IPS-15b (cell line): ENCODE measurements around the gene SETD7.

Source experiments
- H3K27me3 ChIP-seq: one replicate; pipeline ENCODE4 v1.6.1; 2013; ENCODE audit warnings: low read length; ENCODE audit not compliant: control insufficient read depth, insufficient read depth
- H3K36me3 ChIP-seq: one replicate; pipeline ENCODE4 v1.6.1; 2013; ENCODE audit warnings: low read length; ENCODE audit not compliant: control insufficient read depth, insufficient read depth
- H3K4me1 ChIP-seq: one replicate; pipeline ENCODE4 v1.6.1; 2013; ENCODE audit warnings: mild to moderate bottlenecking, low read length; ENCODE audit not compliant: control insufficient read depth, insufficient read depth
- H3K4me3 ChIP-seq: one replicate; pipeline ENCODE4 v1.5.1; 2013; ENCODE audit warnings: low read depth, low read length
- H3K9ac ChIP-seq: one replicate; pipeline ENCODE4 v1.6.1; 2013; ENCODE audit warnings: low read depth, mild to moderate bottlenecking, low read length
- H3K9me3 ChIP-seq: one replicate; pipeline ENCODE4 v1.6.1; 2013; ENCODE audit warnings: mild to moderate bottlenecking, low read length; ENCODE audit not compliant: control insufficient read depth, insufficient read depth

Gene SETD7

DNA sequence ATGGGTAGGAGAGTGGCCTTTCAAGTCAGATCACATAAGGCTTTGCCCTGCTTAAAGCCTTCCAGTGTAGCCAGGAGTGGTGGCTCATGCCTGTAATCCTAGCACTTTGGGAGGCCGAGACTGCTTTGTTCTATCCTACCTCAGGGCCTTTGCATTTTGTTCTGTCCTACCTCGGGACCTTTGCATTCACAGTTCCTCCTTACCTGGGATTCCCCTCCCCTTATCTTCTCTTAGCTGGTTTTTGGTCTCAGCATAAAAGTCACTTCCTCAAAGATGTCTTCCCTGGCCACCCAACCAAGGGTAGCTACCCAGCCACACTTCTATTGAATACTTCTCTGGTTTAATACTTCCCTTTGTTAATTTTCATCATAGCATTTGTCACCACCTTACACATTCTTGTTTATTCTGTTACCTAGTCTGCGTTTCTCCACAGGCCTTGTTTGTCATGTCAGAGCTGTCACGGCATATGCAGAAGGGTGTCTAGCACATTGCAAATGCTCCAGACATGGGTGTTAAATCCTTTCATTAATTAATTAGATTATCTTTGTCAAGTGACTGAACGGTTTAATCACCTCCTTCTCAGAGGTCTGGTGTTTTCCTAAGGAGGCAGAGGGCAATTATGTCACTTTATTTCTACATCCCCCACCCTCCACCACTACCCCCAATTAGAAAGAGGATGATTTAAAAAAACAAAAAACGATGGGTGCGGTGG, 11.3 kb upstream of the SETD7 start:
- Histone ChIP-seq H3K36me3 (no peaks in the 10 kb centered on the region), H3K9me3 (no peaks in the 10 kb centered on the region), H3K9ac (no peak overlapping the region), H3K4me3 (no peak overlapping the region), H3K4me1 (no peaks in the 10 kb centered on the region), H3K27me3 (peaks cover 5% of the 10 kb centered on the region)

DNA sequence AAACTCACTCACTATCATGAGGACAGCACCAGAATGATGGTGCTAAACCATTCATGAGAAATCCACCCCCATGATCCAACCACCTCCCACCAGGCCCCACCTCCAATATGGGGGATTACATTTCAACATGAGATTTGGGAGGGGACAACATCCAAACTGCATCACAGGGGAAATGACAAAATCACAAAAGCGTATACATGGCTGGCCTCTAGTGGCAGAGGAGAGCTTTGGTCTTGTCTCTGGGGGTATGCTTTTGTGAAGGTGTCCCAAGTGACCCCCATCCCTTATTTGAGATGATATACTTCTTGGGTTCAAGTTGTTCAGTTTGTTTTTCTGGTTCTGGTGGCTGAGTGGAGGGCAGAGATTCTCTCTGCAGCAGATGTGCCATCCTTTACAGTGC, 8.5 kb upstream of the SETD7 start:
- no peak overlapping the region for H3K4me3 ChIP-seq
- no peaks in the 10 kb centered on the region for H3K9me3 ChIP-seq
- H3K9ac ChIP-seq: no peak overlapping the region
- H3K36me3 ChIP-seq: no peaks in the 10 kb centered on the region
- peaks cover 7% of the 10 kb centered on the region for H3K4me1 ChIP-seq
- H3K27me3 ChIP-seq: peaks cover 20% of the 10 kb centered on the region

DNA sequence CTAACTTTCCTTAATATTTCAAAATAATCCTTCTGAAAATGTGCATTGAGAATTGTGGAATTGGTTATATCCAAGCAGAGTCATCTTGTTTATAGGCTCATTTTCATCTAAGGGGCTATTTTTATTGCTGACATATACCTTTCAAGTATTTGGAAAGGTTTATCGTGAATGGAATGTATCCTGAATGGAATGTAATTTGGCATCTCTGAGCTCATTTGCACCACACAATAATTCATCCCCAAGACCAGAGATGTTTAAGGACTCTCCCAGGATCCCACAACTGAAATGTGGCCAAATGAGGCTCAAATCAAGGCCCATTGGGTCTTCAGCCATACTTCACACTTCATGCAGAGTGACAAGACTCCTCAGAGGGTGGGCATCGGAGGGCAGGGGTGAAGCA, 7.5 kb upstream of the SETD7 start:
- no peak overlapping the region for H3K4me3 ChIP-seq
- no peak overlapping the region for H3K9ac ChIP-seq
- no peaks in the 10 kb centered on the region for H3K9me3 ChIP-seq
- H3K27me3 ChIP-seq: peaks cover 30% of the 10 kb centered on the region
- H3K4me1 ChIP-seq: peaks cover 7% of the 10 kb centered on the region
- H3K36me3 ChIP-seq: no peaks in the 10 kb centered on the region

DNA sequence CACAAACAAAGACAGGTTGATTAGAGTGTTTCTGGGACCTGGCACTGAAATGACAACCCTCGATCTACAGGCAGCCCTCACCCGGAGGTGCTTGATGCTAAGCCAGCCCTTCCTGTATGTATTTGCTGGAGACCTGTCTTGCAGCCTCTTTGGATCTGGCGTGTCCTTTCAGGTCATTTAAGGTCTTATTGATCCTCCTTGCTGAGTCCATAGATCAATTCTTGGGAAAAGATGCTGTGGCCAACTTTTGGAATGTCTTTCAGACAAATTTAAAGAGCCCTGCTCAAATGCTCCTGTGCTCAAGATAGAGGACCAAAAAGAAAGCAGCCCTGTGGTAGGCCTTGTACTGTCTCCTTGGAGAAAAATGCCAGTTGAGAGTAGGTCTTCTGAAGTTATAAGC, 6.8 kb upstream of the SETD7 start:
- Histone ChIP-seq H3K27me3 (peaks cover 37% of the 10 kb centered on the region), H3K36me3 (no peaks in the 10 kb centered on the region), H3K9ac (no peak overlapping the region)

DNA sequence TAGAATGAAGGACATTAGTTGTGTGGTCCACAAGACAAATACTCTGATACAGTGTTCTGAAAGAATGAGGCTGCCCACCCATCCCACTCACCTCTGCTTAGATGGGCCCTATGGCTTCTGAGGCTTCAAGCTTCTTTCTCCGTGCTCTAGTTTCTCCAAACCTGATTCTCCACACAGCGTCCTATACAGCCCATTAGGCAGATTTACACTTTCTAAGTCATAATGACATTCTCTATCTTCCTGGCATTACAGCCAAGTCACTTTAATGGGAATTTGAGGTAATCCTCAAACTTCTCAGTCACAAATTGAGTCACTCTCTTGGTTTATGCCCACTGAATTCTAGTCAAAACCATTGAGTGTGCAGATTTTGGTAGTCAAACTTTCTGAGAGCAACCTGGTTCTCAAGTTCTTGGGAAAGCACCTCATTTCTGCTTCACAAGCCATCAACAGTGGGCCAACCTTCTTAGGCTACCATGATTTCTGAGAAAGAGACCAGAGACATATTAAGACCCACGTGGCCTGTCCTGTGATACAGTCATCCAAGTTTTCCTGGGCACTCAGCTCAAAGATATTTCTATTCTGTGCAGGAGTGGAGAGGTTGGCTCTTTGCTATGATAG, 6.2 kb upstream of the SETD7 start:
- Histone ChIP-seq H3K9me3 (no peaks in the 10 kb centered on the region), H3K36me3 (no peaks in the 10 kb centered on the region), H3K4me1 (peaks cover 11% of the 10 kb centered on the region), H3K27me3 (peaks cover 43% of the 10 kb centered on the region), H3K9ac (no peak overlapping the region), H3K4me3 (no peak overlapping the region)

More for the DNA sequence above, 6.8 kb upstream of the SETD7 start:
- no peaks in the 10 kb centered on the region for H3K9me3 ChIP-seq
- no peak overlapping the region for H3K4me3 ChIP-seq
- H3K4me1 ChIP-seq: peaks cover 7% of the 10 kb centered on the region

DNA sequence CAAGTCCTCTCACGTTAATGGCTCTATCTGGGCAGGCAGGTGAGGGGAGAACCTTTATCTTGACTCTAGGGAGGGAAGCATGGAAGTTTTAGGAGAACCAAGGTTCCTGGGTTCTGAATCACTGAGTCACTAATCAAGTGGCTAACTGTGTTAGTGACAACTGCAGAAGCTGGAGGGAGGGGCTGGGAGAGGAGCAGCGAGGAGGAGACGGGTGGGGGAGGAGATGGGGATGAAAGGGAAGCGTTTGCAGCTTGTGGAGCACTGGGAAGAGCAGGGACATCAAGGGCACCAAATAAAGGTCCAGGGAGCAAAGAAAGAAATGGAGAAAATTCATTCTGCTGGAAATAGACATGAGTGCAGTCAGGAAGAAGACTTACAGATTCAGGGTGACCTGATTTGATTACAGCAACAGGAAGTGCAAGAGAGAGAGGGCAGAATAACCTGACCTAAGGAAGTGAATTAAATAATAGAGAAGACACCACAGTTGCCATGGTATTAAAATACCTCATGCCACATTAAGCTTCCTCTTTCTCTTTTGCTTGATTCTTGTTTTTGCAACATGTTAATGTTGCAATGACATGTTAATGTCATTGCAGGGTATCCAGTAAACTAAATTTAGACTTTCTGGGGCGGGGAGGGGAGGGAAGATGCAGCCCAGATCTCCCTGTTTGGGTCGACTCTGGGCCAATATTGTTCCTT, 4.5 kb upstream of the SETD7 start:
- Histone ChIP-seq H3K4me3 (no peak overlapping the region), H3K4me1 (peaks cover 11% of the 10 kb centered on the region)

DNA sequence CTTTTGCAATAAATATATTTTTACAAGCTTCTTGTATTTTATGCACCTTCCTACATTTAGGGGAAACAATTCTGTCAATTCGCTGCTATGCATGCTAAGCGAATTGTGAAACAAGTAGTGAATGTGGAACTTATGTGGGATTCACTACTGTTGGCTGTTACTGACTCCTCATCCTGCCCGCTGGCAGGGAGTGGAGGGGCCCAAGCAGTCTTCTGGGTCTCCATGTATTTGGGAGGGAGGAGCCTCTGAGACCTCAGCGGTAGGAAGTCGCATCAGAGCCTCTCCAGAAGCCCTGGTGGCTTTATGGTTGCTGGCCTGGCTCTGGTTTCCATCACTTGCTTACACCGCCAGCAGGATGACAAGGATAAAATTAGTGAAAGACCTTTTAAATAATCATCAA, 3.7 kb upstream of the SETD7 start:
- no peaks in the 10 kb centered on the region for H3K9me3 ChIP-seq
- peaks cover 50% of the 10 kb centered on the region for H3K27me3 ChIP-seq
- H3K36me3 ChIP-seq: no peaks in the 10 kb centered on the region
- peaks cover 11% of the 10 kb centered on the region for H3K4me1 ChIP-seq
- H3K9ac ChIP-seq: no peak overlapping the region
- H3K4me3 ChIP-seq: no peak overlapping the region

More for the DNA sequence above, 4.5 kb upstream of the SETD7 start:
- no peaks in the 10 kb centered on the region for H3K36me3 ChIP-seq
- peaks cover 50% of the 10 kb centered on the region for H3K27me3 ChIP-seq
- no peaks in the 10 kb centered on the region for H3K9me3 ChIP-seq
- no peak overlapping the region for H3K9ac ChIP-seq

DNA sequence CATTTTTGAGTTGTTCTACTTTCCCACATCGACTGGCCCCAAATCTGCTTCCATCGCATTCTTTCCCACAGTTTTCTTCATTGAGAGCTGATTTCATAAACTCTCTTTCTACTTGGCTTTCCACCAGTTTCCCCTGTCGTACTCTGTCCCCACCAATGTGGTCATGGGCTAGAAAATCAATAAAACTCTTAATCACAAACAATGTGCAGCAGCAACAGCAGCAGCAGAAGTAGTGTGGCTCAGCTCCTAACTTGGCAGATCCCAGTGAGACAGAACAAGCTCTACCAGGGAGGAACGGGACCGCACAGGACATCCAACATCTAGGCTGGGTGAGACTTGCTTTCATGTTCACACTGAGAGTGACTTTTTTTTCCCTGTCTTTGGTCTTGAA, 3.1 kb upstream of the SETD7 start:
- H3K4me1 ChIP-seq: peaks cover 11% of the 10 kb centered on the region
- no peak overlapping the region for H3K4me3 ChIP-seq
- peaks cover 50% of the 10 kb centered on the region for H3K27me3 ChIP-seq
- H3K9me3 ChIP-seq: no peaks in the 10 kb centered on the region
- no peak overlapping the region for H3K9ac ChIP-seq
- H3K36me3 ChIP-seq: no peaks in the 10 kb centered on the region

DNA sequence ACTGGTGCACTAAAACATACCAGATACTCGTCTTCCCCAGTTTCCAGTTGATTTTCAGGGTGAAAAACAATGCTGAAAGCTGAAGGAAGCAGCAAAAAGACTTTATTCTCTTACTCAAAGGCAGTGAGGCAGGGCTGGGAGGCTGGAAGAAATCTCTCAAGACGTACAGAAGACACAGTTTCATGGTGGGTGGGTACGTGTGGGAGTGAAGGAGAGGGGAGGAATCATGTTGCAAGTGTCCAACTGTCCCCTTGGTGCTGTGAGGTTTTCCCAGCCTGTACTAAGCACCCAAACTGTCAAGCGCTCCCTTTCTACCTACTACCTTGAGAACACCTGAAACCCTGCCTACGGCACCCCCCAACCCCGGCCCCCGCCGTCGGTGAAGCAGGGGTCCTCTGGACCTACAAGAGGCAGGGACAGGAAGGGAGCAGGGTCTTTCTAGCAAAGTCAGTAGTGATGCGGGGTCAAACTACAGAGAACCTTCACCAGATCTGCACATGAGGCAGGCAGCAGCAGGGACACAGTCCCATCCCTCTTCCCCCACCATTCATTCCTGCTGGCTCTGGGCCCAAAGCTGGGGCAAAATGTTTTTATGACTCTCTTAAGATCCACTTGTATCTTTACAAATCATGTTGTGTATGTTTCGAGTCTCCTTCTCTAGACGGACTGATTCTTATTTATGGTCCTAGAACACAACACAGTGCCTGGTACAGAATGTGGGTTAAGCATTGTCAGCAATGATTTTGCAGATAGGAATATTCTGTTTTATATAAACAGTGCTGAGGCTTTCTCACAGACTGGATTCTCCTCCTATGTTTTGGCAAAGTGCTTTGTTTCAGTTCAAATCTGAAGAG, 2.4 kb upstream of the SETD7 start:
- no peaks in the 10 kb centered on the region for H3K36me3 ChIP-seq
- H3K9ac ChIP-seq: no peak overlapping the region
- H3K9me3 ChIP-seq: no peaks in the 10 kb centered on the region
- no peak overlapping the region for H3K4me3 ChIP-seq
- H3K27me3 ChIP-seq: peaks cover 55% of the 10 kb centered on the region
- H3K4me1 ChIP-seq: peaks cover 11% of the 10 kb centered on the region

DNA sequence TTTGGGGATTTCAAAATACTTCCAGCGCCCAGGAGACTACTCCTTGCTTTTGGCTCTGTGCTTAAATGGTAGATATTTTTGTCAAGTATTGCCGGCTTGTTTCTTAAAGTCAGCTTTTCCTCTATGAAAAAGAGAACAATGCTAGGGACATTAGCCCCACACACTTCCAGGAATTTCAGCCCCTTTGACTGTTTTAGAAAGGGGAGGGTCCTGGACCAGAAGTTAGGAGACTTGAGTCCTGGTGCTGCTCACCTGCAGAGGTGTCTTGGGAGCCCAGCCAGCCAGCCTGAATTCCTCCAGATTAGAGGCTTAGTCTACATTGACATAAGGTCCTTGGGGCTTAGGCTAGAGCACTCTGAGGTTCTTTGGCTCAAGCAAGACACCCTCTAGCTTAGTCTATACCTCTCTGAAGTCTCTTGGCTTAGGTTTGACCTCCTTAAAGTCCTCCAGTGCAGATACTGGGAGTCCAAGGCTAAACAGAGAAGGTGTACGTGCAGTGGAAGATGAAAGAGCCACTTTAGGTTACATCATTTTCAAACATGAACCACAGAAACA, 1.6 kb upstream of the SETD7 start:
- H3K9ac ChIP-seq: no peak overlapping the region
- H3K4me3 ChIP-seq: peak overlapping the region; percentile 89
- H3K4me1 ChIP-seq: peaks cover 11% of the 10 kb centered on the region
- no peaks in the 10 kb centered on the region for H3K9me3 ChIP-seq
- no peaks in the 10 kb centered on the region for H3K36me3 ChIP-seq
- H3K27me3 ChIP-seq: peaks cover 57% of the 10 kb centered on the region
